ENCODE measurements around the gene PRAMEF33. TPM values are rescaled to one million over a fixed set of nuclear protein-coding genes. Genes with fewer than 3 reads are reported as not detected.
"Not testable (repeated sequence)": the region's sequence is repeated elsewhere in the genome, so short reads cannot be mapped to it uniquely, and the experiment has no call there.

Gene PRAMEF33, protein sequence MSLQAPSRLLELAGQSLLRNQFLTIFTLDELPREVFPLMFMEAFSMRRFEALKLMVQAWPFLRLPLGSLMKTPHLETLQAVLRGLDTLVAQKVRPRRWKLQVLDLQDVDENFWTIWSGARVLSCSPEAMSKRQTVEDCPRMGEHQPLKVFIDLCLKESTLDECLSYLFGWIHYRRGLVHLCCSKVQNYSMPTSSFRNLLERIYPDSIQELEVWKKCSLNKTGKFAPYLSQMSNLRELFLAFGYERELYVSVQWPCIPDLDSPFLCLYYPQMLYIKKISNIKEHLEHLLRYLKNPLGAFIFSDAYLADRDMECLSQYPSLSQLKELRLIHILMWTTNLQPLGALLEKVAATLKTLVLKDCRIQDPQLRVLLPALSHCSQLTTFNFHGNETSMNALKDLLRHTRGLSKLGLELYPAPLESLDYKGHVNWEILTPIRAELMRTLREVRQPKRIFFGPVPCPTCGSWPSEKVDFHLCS
- total RNA-seq: not detected in 2 replicates

DNA sequence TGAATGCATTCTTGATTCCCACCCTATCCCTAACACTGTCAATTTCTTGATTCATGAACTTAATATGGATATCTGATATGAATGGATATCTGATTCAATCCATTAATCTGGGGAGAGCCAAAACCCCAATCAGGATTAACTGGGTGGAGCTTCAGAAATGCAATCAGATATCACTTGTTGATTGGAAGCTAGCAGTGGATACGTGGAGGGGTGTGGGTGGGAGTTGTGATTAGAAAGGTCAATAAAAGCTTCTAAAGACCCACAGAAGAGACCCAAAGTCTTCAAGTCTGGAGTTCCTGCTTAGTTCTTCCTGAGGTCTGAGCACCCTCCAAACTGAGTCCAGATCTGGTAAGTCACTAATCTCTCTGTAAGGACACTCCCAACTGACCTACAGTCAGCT is at the start of gene PRAMEF33:
Gene PRAMEF33 (plus strand): TSS at position 301 of the 400 bp plus-strand sequence. CDS start 2,416 bp downstream, outside the sequence.
- not testable (repeated sequence) for H3K4me3 ChIP-seq (ENCODE audit: low read depth, low read length); DNase-seq (ENCODE audit: low read depth)

DNA sequence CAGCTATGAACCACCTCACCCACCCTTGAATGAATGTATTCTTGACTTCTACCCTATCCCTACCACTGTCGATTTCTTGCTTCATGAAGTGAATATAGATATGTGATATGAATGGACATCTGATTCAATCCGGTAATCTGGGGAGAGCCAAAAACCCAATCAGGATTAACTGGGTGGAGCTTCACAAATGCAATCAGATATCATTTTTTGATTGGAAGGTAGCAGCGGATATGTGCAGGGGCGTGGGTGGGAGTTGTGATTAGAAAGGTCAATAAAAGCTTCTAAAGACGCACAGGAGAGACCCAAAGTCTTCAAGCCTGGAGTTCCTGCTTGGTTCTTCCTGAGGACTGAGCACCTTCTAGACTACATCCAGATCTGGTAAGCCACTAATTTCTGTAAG is 49.4 kb upstream of the PRAMEF33 start, which contains the start of gene PRAMEF5:
Gene PRAMEF5 (plus strand): TSS at position 301 of the 400 bp plus-strand sequence. CDS start 5,071 bp downstream, outside the sequence.
- DNase-seq (ENCODE audit: low read depth); H3K4me3 ChIP-seq (ENCODE audit: low read depth, low read length): not testable (repeated sequence)

DNA sequence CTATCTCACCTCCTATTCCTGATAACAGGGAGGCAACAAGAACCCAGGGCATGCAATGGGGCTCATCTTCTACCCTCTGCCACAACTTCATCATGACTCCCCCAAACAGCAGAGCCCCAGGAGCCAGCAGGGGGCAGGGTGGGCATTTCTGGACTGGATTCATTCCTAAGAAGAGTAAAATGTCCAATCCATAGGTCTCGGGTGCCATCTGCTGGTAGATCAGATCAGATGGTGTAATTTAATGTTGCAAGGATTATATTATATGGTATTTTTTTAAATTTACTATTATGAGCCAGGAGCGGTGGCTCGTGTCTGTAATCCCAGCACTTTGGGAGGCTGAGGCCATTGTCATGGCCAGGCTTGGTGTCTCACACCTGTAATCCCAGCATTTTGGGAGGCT is 38.2 kb upstream of the PRAMEF33 start:
- not testable (repeated sequence) for DNase-seq (ENCODE audit: low read depth); H3K4me3 ChIP-seq (ENCODE audit: low read depth, low read length)

DNA sequence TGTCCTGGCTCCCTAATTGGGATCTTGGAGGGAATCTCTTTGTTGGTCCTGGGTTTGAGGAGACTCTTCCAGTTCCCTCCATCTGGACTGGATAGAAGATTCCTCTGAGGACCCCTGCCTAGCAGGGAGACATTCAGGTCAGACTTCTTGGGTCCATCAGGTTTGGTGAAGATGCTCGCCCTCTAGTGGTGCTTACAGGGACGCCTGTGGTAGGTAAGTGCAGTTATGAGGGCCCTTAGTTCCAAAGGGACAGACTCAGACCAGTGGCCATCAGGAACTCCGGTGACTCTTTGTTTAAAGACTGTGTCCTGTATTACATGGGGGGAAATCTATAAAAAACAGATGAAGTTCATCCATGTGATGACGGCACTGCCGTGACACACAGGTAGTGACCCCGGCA is 26.3 kb upstream of the PRAMEF33 start:
- not testable (repeated sequence) for DNase-seq (ENCODE audit: low read depth); H3K4me3 ChIP-seq (ENCODE audit: low read depth, low read length)

DNA sequence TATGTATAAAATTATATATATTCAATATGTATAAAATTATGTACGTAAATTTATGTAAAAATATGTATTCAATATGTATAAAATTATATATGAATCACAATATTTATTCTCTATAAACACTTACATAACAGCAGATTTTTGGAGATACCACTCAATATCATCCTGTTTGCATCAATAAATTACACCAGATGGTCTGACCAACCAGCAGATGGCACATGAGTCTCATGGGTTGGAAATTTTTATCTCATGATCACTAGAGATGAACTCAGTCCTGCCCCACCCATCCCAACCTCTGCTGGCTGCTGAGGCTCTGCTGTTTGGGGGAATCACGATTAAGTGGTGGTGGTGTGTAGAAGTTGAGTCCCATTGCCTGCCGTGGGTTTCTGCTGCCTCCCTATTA is 23.7 kb upstream of the PRAMEF33 start:
- H3K4me3 ChIP-seq (ENCODE audit: low read depth, low read length); DNase-seq (ENCODE audit: low read depth): not testable (repeated sequence)

DNA sequence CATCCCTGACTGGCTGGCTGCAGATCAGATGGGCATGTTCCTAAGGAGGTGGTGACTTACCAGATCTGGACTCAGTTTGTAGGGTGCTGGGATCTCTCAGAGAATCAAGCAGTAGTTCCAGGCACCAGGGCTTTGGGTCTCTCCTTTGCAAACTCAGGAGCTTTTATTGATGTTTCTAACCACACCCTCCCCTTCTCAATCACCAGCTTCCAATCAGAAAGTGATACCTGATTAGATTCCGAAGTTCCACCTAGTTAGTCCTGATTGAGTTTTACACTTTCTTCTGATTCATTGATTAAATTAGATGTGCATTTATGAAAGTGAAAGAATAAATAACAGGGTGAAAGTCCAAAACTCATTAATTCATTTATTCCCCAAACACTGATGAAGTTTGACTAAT is 18.3 kb upstream of the PRAMEF33 start, which contains the start of gene PRAMEF8:
Gene PRAMEF8 (minus strand): TSS at position 101 of the 400 bp plus-strand sequence. CDS start 1,046 bp downstream, outside the sequence.
- not testable (repeated sequence) for H3K4me3 ChIP-seq (ENCODE audit: low read depth, low read length); DNase-seq (ENCODE audit: low read depth)

DNA sequence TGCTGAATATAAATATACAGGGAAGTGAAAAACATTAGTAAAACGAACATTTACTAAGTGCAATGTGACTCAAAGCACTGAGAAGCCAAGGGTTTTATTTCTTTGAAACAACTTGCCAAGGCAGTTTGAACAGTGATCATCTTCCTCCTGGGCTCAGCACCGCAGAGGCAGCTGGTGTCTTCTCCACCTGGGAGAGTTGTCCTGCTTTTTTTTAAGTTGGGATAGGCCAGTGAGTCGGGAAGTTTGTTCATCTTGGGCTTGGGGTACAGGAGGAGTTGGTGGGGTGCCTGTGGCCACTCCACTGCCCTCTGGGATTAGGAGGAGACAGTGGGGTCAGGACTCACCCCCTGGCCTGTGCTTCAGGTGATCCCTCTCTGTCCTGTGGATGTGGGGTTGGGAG is 14.3 kb upstream of the PRAMEF33 start:
- not testable (repeated sequence) for H3K4me3 ChIP-seq (ENCODE audit: low read depth, low read length); DNase-seq (ENCODE audit: low read depth)

DNA sequence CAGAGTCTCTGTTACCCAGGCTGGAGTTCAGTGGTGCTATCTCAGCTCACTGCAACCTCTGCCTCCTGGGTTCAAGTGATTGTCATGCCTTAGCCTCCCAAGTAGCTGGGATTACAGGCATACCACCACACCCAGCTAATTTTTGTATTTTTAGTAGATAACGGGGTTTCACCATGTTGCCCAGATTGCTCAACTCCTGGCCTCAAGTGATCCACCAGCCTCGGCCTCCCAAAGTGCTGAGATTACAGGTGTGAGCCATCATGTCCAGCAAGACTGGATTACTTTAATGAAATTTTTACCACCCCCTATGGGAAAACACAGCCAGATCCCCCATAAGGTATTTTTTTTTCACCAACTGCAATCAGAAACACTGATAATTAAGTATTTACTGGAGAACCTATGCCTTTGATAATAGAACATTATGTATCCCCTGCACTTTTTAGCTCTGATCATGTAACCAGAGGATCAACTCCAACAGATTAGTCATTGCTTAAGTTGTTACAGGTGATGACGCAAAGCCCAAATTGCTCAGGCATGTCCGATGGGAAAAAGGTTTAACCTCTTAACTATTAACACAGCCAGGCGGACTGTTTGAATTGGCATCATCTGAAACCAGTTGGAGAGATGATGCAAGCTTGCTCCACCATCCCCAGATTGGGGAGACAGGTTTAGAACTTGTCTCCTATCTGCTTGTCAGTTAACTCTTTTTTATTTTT is 6.0 kb upstream of the PRAMEF33 start:
- H3K4me3 ChIP-seq (ENCODE audit: low read depth, low read length); DNase-seq (ENCODE audit: low read depth): not testable (repeated sequence)

DNA sequence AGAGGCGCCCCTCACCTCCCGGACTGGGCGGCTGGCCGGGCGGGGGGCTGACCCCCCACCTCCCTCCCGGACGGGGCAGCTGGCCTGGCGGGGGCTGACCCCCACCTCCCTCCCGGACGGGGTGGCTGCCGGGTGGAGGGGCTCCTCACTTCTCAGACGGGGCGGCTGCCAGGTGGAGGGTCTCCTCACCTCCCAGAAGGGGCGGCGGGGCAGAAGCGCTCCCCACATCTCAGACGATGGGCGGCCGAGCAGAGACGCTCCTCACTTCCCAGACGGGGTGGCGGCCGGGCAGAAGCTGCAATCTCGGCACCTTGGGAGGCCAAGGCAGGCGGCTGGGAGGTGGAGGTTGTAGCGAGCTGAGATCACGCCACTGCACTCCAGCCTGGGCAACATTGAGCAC is 4.6 kb upstream of the PRAMEF33 start:
- not testable (repeated sequence) for H3K4me3 ChIP-seq (ENCODE audit: low read depth, low read length); DNase-seq (ENCODE audit: low read depth)

DNA sequence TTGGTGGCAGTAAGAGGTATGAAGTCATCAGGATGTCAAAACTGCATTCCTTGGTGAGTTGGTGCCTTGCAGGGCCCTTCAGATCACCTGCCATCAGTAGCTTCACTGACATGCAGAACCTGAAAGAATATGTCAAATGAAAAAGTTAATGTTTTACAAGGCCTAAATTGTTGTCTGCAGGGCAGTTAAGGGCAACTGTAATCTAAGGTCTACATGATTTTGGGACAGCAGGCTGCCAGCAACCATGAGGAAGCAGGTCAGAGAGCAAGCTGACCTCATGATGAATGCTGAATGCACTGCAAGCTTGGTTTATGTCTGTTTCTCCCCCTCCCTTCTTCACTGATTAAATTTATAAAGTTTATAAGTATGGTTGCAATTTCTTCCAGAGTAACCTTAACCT is 1.1 kb upstream of the PRAMEF33 start:
- not testable (repeated sequence) for H3K4me3 ChIP-seq (ENCODE audit: low read depth, low read length); DNase-seq (ENCODE audit: low read depth)

DNA sequence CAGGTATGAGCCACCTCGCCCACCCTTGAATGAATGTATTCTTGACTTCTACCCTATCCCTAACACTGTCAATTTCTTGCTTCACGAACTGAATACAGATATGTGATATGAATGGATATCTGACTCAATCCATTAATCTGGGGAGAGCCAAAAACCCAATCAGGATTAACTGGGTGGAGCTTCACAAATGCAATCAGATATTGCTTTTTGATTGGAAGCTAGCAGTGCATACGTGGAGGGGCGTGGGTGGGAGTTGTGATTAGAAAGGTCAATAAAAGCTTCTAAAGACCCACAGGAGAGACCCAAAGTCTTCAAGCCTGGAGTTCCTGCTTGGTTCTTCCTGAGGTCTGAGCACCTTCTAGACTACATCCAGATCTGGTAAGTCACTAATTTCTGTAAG is 11.9 kb downstream of the PRAMEF33 start, which contains the start of gene PRAMEF15:
Gene PRAMEF15 (plus strand): TSS at position 301 of the 400 bp plus-strand sequence. CDS start 2,827 bp downstream, outside the sequence.
- not testable (repeated sequence) for H3K4me3 ChIP-seq (ENCODE audit: low read depth, low read length); DNase-seq (ENCODE audit: low read depth)

DNA sequence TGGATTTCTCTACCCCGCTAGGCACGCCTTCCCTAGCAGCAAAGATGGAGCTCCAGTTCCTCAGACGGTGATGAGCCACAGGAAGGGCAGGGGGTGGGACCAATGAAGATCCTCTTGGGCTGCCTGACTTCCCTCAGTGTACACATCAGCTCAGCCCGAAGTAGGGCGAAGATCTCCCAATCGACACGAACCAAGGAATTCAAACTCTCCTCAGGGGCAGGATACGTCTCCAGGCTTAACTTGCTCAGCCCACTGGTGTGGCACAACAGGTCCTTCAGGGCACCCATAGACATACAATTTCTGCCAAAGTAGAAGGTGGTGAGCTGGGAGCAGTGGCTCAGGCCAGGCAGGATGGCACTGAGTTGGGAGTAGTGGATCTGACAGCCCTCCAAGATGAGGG is 39.2 kb downstream of the PRAMEF33 start:
- DNase-seq (ENCODE audit: low read depth); H3K4me3 ChIP-seq (ENCODE audit: low read depth, low read length): not testable (repeated sequence)

DNA sequence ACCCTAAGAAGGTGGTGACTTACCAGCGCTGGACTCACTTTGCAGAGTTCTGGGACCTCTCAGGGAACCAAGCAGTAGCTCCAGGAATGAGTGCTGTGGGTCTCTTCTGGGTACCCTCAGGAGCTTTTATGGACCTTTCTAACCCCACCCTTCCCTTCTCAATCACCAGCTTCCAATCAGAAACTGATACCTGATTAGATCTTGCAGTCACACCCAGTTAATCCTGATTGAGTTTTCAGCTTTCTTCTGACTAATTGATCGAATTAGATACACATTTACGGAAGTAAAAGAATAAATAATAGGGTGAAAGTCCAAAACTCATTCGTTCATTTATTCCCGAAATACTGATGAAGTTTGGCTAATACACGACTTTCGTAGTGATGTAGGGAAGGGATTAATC is 43.7 kb downstream of the PRAMEF33 start, which contains the start of gene PRAMEF14:
Gene PRAMEF14 (minus strand): TSS at position 101 of the 400 bp plus-strand sequence. CDS start 1,820 bp downstream, outside the sequence.
- not testable (repeated sequence) for H3K4me3 ChIP-seq (ENCODE audit: low read depth, low read length); DNase-seq (ENCODE audit: low read depth)

DNA sequence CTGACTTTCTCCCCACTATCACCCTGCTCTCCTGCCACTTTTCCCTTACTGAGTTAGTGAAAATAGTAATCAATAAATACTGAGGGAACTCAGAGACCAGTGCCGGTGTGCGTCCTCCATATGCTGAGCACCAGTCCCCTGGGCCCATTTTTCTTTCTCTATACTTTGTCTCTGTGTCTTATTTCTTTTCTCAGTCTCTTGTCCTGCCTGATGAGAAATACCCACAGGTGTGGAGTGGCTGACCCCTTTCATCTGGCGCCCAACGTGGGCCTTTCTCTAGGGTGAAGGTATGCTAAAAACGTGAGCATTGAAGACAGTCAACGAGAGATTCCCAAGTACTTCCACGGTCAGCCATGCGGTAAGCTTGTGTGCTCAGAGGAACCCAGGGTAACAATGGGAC is 50.1 kb downstream of the PRAMEF33 start:
- DNase-seq (ENCODE audit: low read depth); H3K4me3 ChIP-seq (ENCODE audit: low read depth, low read length): not testable (repeated sequence)

DNA sequence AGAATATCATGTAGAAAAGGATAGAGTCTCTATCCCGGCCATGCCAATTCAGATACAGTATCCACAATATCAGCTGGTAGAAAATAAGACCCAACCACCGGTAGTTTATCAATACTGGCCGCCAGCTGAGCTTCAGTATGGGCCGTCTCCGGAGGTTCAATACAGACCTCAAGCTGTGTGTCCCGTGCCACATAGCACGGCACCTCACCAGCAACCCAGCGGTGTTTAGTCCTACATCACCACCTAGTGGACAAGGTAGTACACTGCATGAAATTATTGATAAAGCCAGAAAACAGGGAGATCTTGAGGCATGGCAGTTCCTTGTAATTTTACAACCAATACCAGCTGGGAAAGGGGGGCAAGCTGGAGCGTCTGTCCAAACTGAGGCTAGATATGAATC is 51.1 kb downstream of the PRAMEF33 start:
- H3K4me3 ChIP-seq (ENCODE audit: low read depth, low read length): not testable (repeated sequence)

More for the DNA sequence above, 51.1 kb downstream of the PRAMEF33 start:
- not testable (repeated sequence) for DNase-seq (ENCODE audit: low read depth)

Measured in fibroblast of villous mesenchyme (primary cell).